ENCODE results near the gene PDE4C. TPM values are rescaled to one million over a fixed set of nuclear protein-coding genes. Genes with fewer than 3 reads are reported as not detected.

PDE4C gene
- total RNA-seq = 0.47 TPM

- no peak for DNase-seq
Measured at GRCh38 chr19:18225702-18226468, at the start of gene PDE4C. Gene PDE4C (minus strand): TSS chr19:18226438. CDS start chr19:18226415, 23 bp downstream.

- DNase-seq = peak; percentile 78
Measured at GRCh38 chr19:18274781-18275356, 48.6 kb upstream of the PDE4C start.

DNA sequence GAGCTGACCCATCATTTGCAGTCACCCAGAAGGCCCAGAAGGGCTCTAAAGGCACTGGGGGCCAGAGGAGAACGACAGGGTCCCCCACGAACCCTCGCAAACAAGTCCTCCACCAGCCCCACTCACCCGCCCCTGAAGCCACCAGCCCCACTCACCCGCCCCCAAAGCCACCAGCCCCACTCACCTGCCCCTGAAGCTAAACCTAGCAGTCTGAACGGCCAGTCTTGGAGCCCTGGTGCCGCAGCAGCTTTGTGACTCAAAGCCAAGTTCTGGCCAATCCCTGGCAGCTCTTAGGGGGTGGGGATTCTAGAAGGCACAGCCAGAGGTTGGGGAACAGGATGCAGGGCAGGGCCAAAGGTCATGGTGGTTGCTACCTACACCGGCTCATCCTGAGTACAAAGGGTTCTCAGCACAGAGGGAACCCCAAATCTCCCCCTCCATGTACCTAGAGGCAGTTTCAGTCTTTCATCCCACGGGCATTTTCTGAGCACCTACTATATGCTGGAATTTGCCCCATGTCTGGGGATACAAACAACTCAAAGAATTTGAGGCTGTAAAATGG is 48.1 kb upstream of the PDE4C start, which contains the start of gene IQCN:
TSS of gene IQCN (minus strand) at position 234 of the 562 bp plus-strand sequence. CDS start 4,974 bp downstream, outside the sequence.
- no peak for DNase-seq

GRCh38 chr19:18273561-18274218 is 47.5 kb upstream of the PDE4C start:
- DNase-seq = no peak

DNA sequence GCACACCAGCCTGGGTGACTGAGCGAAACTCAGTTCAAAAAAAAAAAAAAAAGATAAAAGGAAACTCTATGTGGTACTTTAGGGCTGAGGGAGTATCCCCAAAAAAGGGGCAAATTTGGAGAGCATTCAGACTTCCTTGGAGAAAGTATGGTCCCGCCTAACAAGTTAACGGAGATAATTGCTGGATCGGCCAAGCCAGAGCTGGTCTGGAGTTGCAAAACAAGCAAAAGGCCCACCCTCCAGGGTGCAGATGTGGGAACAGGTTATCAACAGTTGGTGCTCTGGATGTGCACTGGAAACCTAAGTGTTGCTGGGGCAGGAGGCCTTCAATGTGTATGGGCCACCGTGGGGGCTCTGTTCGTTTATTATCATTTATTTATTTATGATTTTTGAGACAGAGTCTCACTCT is 45.2 kb upstream of the PDE4C start:
- no peak for DNase-seq

- DNase-seq = no peak
Measured at GRCh38 chr19:18270326-18270725, 44.1 kb upstream of the PDE4C start.

DNA sequence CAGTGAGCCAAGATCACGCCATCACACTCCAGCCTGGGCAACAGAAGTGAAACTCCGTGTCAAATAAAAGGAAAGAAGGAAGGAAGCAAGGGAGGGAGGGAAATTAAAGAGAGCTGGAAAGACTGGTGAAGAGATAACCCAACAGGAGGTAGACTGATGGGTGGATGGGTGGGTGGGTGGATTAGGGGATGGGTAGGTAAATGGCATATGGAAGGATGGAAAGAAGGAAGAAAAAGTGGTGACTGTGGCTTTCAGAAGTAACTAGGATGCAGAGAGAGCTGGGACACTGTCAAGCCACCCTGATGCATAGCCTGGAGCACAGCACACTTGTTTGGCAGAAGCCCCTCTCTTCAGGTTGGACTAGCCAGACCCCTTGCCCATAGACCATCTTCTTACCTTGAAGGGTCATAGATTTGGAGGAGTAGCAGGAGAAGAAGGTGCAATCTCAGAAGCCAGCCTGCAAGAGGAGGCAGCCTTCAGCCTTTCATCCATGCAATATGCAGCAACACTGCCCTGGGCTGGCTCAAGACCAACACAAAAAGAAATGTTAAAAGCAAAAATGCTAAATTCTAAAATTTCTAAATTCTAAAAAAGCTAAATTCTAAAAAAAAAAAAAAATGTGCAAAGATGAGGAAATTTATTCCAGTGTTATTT is 43.0 kb upstream of the PDE4C start:
- no peak for DNase-seq

- no peak for DNase-seq
Measured at GRCh38 chr19:18266771-18267686, 40.8 kb upstream of the PDE4C start.

DNA sequence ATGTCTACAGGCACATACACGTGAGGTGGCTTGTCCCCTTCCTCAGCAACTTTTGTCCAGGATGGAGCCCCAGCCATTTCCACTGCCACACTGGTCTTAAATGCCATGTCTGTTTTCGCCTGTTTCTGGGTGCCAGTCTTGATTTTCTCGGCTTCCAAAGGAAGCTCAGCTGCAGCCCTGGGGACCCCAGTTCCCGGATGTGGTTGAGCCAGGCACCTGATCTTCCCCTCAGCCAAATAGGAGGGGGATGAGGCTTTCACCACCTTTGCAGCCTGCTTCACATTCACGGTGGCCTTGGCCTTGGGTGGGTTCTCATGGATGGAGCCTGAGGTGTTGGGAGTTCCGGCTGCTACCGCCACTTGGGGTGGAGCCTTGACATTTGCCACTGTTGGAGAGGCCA is 39.3 kb upstream of the PDE4C start:
- no peak for DNase-seq

- DNase-seq = no peak
Measured at GRCh38 chr19:18264971-18265540, 38.8 kb upstream of the PDE4C start.

GRCh38 chr19:18264137-18264854 is 38.1 kb upstream of the PDE4C start:
- no peak for DNase-seq

GRCh38 chr19:18263324-18264136 is 37.3 kb upstream of the PDE4C start:
- no peak for DNase-seq

DNA sequence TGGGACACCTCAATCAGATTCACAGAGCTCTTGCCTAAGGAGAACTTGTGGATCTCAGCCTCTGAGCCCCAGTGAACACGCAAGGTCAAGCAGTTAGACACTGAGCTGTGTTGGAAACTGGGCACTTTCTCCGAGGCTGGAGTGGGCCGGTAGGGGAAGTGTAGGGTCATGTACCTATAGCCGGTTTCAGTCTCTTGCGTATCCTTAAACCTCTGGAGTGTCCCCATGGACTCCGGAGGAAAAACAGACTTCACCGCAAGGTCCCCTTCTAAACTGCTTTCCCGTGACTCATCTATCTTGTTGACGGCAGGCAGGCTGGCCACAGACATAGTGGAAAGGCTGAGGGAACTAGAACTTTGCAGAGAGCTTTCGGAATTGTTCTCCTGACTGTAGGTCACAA is 36.7 kb upstream of the PDE4C start:
- DNase-seq = no peak

DNA sequence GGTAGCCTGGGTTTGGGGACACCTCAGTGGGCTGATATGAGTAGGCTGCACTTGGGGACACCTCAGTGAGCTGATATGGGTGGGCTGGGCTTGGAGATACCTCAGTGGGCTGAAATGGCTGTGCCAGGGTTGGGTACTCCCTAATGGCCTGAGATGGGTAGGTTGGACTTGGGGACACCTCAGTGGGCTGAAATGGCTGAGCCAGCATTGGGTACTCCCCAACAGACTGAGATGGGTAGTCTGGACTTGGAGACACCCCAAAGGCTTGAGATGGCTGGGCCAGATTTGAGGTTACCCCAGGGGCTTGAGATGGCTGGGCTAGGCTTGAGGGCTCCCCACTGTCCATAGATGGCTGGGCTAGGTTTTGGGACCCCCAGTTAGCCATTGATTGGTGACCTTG is 35.9 kb upstream of the PDE4C start:
- DNase-seq = no peak

- no peak for DNase-seq
Measured at GRCh38 chr19:18261474-18261873, 35.2 kb upstream of the PDE4C start.

GRCh38 chr19:18259893-18260292 is 33.7 kb upstream of the PDE4C start:
- no peak for DNase-seq

DNA sequence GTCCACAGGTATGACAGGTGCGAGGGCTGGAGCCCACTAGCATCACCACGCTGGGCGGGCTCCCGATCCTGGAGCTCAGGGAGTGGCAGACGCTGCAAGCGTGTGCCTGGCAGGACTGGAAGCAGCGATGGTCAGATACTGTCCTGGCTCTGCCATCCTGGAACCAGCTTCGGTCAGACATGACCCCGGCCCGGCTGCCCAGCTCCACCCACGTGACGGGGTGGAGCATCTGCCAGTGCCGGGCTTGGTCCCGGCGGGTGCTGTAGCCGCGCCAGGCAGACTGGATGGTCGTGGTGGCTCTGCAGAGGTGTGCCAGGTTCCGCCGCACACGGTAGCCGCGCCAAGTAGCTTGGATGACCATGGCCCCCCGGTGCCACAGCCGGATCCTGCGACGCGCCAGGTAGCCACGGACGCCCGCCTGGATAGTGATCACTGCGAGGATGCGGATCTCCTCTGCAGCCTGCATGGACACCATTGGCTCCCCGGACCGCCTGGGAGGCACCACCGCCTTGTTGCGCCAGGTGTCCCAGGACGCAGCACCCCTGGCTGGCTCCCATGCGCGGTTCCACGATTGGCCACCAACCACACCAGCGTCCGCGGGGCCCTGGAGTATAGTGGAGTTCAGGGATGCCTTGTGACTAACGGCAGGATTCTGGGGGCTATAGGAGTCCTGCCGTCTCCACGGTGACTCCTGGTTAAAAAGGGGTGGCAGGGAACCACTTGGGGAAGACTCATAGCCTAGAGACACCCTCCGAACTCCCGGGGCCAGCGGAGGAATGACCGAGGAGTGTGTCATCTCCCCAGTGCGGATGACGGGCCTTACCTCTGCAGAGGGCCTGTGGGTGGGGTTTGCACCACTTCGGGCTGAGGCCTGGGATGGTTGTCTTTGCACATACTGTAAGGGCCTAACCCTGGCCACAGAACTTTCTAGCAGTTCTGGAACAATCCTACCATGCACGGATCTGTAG is 31.5 kb upstream of the PDE4C start:
- no peak for DNase-seq

All from occipital lobe (tissue), 2 donors.